Trophoblast cell (in vitro differentiated cells and primary cell): ENCODE results near the gene MYRF.
A peak's percentile ranks its signal among the peaks of the same experiment; 100 is the strongest.

Experiments used
- DNase-seq, 2 donors: peaks; one replicate each; pipeline ENCODE4 v3.0.0-alpha.2; 2016
- H2AFZ ChIP-seq: 2 replicates; pipeline ENCODE4 v1.6.1; 2013; ENCODE audit warnings: low read length, moderate library complexity, mild to moderate bottlenecking; ENCODE audit not compliant: insufficient read depth, poor library complexity
- H2AK5ac ChIP-seq: 2 replicates; pipeline ENCODE4 v1.6.1; 2013; ENCODE audit warnings: mild to moderate bottlenecking, low read length
- H2BK120ac ChIP-seq: 2 replicates; pipeline ENCODE4 v1.6.1; 2013; ENCODE audit warnings: low read length, mild to moderate bottlenecking, moderate library complexity; ENCODE audit not compliant: insufficient read depth, poor library complexity
- H2BK12ac ChIP-seq: 2 replicates; pipeline ENCODE4 v1.6.1; 2013; ENCODE audit warnings: mild to moderate bottlenecking, low read length, moderate library complexity
- H2BK5ac ChIP-seq: 2 replicates; pipeline ENCODE4 v1.6.1; 2013; ENCODE audit warnings: low read length, low read depth, moderate library complexity, mild to moderate bottlenecking; ENCODE audit not compliant: poor library complexity
- H3K14ac ChIP-seq: 2 replicates; pipeline ENCODE4 v1.6.1; 2013; ENCODE audit warnings: mild to moderate bottlenecking, low read length
- H3K18ac ChIP-seq: 2 replicates; pipeline ENCODE4 v1.6.1; 2013; ENCODE audit warnings: mild to moderate bottlenecking, low read length
- H3K23ac ChIP-seq: 2 replicates; pipeline ENCODE4 v1.6.1; 2013; ENCODE audit warnings: low read length
- H3K27ac ChIP-seq: 2 replicates; pipeline ENCODE4 v1.5.1; 2013; ENCODE audit warnings: low read depth, mild to moderate bottlenecking, inconsistent platforms, low read length, moderate library complexity
- H3K27me3 ChIP-seq: 2 replicates; pipeline ENCODE4 v1.6.1; 2013; ENCODE audit warnings: inconsistent platforms, mild to moderate bottlenecking, low read length, moderate library complexity; ENCODE audit not compliant: insufficient read depth
- H3K36me3 ChIP-seq, 2 experiments: 1 replicate in 1 of 2; 2 replicates in 1 of 2; pipeline ENCODE4 v1.6.1; 2013; ENCODE audit warnings: low read length in 2 of 2, mild to moderate bottlenecking in 2 of 2, moderate library complexity in 1 of 2; ENCODE audit not compliant: insufficient read depth in 2 of 2, control insufficient read depth in 1 of 2
- H3K4ac ChIP-seq: 2 replicates; pipeline ENCODE4 v1.6.1; 2013; ENCODE audit warnings: low read depth, mild to moderate bottlenecking, low read length, moderate library complexity
- H3K4me1 ChIP-seq, 2 experiments: 1 replicate in 1 of 2; 2 replicates in 1 of 2; pipeline ENCODE4 v1.6.1; 2013; ENCODE audit warnings: low read length in 2 of 2, mild to moderate bottlenecking in 2 of 2, moderate library complexity in 1 of 2; ENCODE audit not compliant: insufficient read depth in 2 of 2, control insufficient read depth in 1 of 2
- H3K4me2 ChIP-seq: 2 replicates; pipeline ENCODE4 v1.6.1; 2013; ENCODE audit warnings: inconsistent platforms, mild to moderate bottlenecking, low read length, moderate library complexity
- H3K4me3 ChIP-seq: 2 replicates; pipeline ENCODE4 v1.5.1; 2013; ENCODE audit warnings: mild to moderate bottlenecking, low read depth, low read length, inconsistent platforms
- H3K79me1 ChIP-seq: one replicate; pipeline ENCODE4 v1.6.1; 2013; ENCODE audit warnings: low read length
- H3K79me2 ChIP-seq: 2 replicates; pipeline ENCODE4 v1.6.1; 2013; ENCODE audit warnings: low read length, mild to moderate bottlenecking; ENCODE audit not compliant: control insufficient read depth, insufficient read depth, poor library complexity
- H3K9ac ChIP-seq: 2 replicates; pipeline ENCODE4 v1.6.1; 2013; ENCODE audit warnings: mild to moderate bottlenecking, low read length
- H3K9me3 ChIP-seq: 2 replicates; pipeline ENCODE4 v1.6.1; 2013; ENCODE audit warnings: low read depth, mild to moderate bottlenecking, control low read depth, inconsistent platforms, low read length; ENCODE audit not compliant: insufficient read depth
- H4K12ac ChIP-seq: 2 replicates; pipeline ENCODE4 v1.6.1; 2013; ENCODE audit warnings: low read depth, mild to moderate bottlenecking, low read length, moderate library complexity
- H4K8ac ChIP-seq: 2 replicates; pipeline ENCODE4 v1.6.1; 2013; ENCODE audit warnings: low read depth, mild to moderate bottlenecking, low read length, moderate library complexity
- H4K91ac ChIP-seq: one replicate; pipeline ENCODE4 v1.6.1; 2013; ENCODE audit warnings: low read depth, mild to moderate bottlenecking, low read length, moderate library complexity
- WGBS: extraction: QIAGEN DNeasy Blood & Tissue Kit; methylation state at CpG from one replicate; pipeline ENCODE4 v1.1.7; 2013; ENCODE audit warnings: missing lambda C conversion rate; ENCODE audit not compliant: insufficient read length, insufficient coverage; ENCODE audit errors: extremely low coverage; 5-methylcytosine and 5-hydroxymethylcytosine counted together

Gene MYRF

DNA sequence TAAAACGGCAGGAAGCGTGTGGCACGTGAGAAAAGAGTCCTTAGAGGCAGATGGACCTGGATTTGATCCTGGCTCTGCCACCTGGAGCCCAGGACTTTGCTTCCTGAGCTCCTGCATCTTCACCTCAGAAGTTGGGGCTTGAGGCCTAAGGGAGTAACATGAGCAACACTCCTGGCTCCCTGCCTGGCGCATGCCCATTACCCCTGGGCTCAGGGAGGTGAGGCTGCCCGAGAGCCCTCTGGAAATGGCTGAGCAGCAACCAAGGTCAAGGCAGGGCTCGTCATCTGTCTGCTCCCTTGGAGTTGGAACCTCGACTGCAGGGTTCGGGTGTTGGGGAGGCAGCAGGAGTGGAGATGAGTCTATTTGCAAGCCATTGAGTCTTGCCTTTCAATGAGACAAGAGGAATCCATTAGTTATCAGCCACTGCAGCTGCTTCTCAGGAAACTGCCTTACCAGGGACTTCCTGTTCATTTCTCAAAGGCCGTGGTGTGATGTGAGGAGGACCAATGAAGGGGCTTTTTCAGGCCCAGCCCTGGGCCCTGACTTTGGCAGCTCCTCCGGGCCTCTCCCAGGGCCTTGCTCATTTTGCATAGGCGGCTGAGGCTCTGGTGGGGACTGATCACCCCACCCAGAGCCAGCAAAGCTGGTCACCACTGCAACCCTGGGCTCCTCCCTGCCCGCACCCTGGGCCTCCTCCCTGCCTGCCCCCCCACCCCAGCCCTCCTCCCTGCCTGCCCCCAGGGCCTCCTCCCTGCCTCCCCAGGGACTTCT lies 82.0 kb downstream of the MYRF start:
- Histone ChIP-seq H3K23ac (no peak overlapping the region), H2BK12ac (no peak overlapping the region)

DNA sequence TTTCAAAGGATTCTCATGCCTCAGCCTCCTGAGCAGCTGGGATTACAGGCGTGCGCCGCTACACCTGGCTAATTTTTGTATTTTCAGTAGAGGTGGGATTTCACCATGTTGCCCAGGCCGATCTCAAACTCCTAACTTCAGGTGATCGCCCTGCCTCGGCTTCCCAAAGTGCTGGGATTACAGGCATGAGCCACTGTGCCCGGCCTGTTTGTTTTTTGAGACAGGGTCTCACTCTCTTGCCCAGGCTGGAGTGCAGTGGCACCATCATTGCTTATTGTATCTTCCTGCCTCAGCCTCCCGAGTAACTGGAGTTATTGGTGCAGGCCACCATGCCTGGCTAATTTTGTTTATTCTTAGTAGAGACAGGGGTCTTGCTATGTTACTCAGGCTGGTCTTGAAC lies 83.8 kb downstream of the MYRF start:
- H3K79me2 ChIP-seq: peaks cover 17% of the 10 kb centered on the region
- H3K4ac ChIP-seq: no peak overlapping the region
- DNase-seq: no peak
- H2BK5ac ChIP-seq: no peak overlapping the region
- H2AFZ ChIP-seq: no peak overlapping the region
- H3K27me3 ChIP-seq: no peaks in the 10 kb centered on the region
- no peak overlapping the region for H2BK12ac ChIP-seq
- no peak overlapping the region for H3K4me3 ChIP-seq
- no peak overlapping the region for H3K18ac ChIP-seq
- H3K79me1 ChIP-seq: no peaks in the 10 kb centered on the region
- no peak overlapping the region for H4K12ac ChIP-seq
- peaks cover 66 to 68% of the 10 kb centered on the region in 2 experiments for H3K36me3 ChIP-seq
- no peak overlapping the region for H3K23ac ChIP-seq
- H3K4me2 ChIP-seq: no peak overlapping the region
- H4K8ac ChIP-seq: no peak overlapping the region
- no peak overlapping the region for H3K14ac ChIP-seq
- H2AK5ac ChIP-seq: no peak overlapping the region
- peaks cover 7% of the 10 kb centered on the region for H3K9me3 ChIP-seq
- H4K91ac ChIP-seq: no peak overlapping the region
- no peak overlapping the region for H3K9ac ChIP-seq
- WGBS: no CpG with 5 or more reads among the region's 8 CpGs
- H3K27ac ChIP-seq: no peak overlapping the region
- no peak overlapping the region for H2BK120ac ChIP-seq
- peaks cover 13 to 24% of the 10 kb centered on the region in 2 experiments for H3K4me1 ChIP-seq

More for the DNA sequence above, 82.0 kb downstream of the MYRF start:
- Histone ChIP-seq H3K79me2 (peaks cover 23% of the 10 kb centered on the region), H2AK5ac (no peak overlapping the region), H3K4me2 (no peak overlapping the region), H3K4me1 (peaks cover 17 to 33% of the 10 kb centered on the region in 2 experiments), H3K4ac (no peak overlapping the region), H2BK120ac (no peak overlapping the region), H4K8ac (no peak overlapping the region), H3K27ac (no peak overlapping the region), H4K91ac (no peak overlapping the region), H3K27me3 (no peaks in the 10 kb centered on the region), H3K79me1 (no peaks in the 10 kb centered on the region), H2AFZ (no peak overlapping the region), H4K12ac (no peak overlapping the region), H3K4me3 (no peak overlapping the region), H2BK5ac (no peak overlapping the region), H3K9ac (no peak overlapping the region), H3K18ac (no peak overlapping the region), H3K14ac (no peak overlapping the region), H3K36me3 (peaks cover 51 to 53% of the 10 kb centered on the region in 2 experiments), H3K9me3 (peaks cover 4% of the 10 kb centered on the region)
- WGBS: no CpG with 5 or more reads among the region's 12 CpGs
- peak in 1 of 2 donors; percentile 21 for DNase-seq

DNA sequence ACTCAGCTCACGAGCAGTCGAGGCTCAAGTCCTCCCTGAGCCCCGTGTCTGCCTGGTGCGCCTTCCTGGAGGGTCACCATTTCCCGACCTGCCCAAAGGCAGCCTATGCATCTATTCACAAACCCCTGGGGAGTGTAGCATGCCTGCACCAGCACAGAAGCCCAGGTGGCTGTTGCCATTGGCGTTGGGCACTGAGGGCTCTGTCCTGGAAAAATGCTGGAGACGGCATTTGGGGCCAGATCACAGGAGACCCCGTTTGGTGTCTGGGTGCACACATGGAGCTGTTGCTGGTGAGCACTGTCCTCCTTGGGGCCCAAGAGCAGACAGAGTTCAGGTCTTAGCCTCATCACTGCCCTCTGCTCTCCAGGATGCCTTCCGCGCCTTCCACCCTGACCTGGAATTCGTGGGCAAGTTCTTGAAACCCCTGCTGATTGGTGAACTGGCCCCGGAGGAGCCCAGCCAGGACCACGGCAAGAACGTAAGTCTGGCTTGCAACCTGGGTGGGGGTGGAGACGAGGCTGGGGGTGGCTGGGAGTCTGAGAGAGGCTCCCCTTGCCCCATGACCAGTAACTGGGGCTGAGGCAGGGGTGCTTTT lies 85.1 kb downstream of the MYRF start:
- H4K8ac ChIP-seq: no peak overlapping the region
- H3K27me3 ChIP-seq: no peaks in the 10 kb centered on the region
- no peak overlapping the region for H4K12ac ChIP-seq
- H3K23ac ChIP-seq: no peak overlapping the region
- peaks cover 7% of the 10 kb centered on the region for H3K9me3 ChIP-seq
- no peak overlapping the region for H2BK120ac ChIP-seq
- no peak overlapping the region for H2AFZ ChIP-seq
- H3K27ac ChIP-seq: no peak overlapping the region
- no peak overlapping the region for H3K18ac ChIP-seq
- peaks cover 66 to 71% of the 10 kb centered on the region in 2 experiments for H3K36me3 ChIP-seq
- no peak overlapping the region for H3K4ac ChIP-seq
- H2BK12ac ChIP-seq: no peak overlapping the region
- no peak for DNase-seq
- H3K9ac ChIP-seq: no peak overlapping the region
- no peak overlapping the region for H3K14ac ChIP-seq
- no CpG with 5 or more reads among the region's 15 CpGs for WGBS
- H3K4me2 ChIP-seq: no peak overlapping the region
- no peak overlapping the region for H4K91ac ChIP-seq
- no peak overlapping the region for H3K4me3 ChIP-seq
- H3K79me1 ChIP-seq: no peaks in the 10 kb centered on the region
- H2AK5ac ChIP-seq: no peak overlapping the region
- H3K4me1 ChIP-seq: peaks cover 13 to 17% of the 10 kb centered on the region in 2 experiments
- H2BK5ac ChIP-seq: no peak overlapping the region
- peaks cover 6% of the 10 kb centered on the region for H3K79me2 ChIP-seq
